Endothelial cell of umbilical vein (primary cell): ENCODE data around the gene CDH23. TPM values are rescaled to one million over a fixed set of nuclear protein-coding genes. Genes with fewer than 3 reads are reported as not detected.

Source experiments
- BruUV-seq: library from RNA; stranded (reverse); fragments of 400-500 nt; replicated peaks from 2 replicates; lab custom pipeline; 2021; lab: Mats Ljungman, UMichigan
- CTCF ChIA-PET: fragments of 300-600, 350-600 bp; sonication (Branson Sonifier 250); formaldehyde crosslinking; loops from one replicate; lab custom pipeline; 2021; ENCODE audit warnings: antibody characterized with exemption, inconsistent platforms; lab: Charles Lee
- POLR2A ChIA-PET: fragments of 300-600, 350-600 bp; sonication (Branson Sonifier 250); formaldehyde crosslinking; loops from one replicate; lab custom pipeline; 2021; ENCODE audit warnings: antibody characterized with exemption, inconsistent platforms; lab: Charles Lee
- DNase-seq: peaks from one replicate; pipeline ENCODE4 v3.0.0-alpha.2; 2011; ENCODE audit warnings: low read depth, low spot score
- FAIRE-seq: peaks from 2 replicates; lab custom pipeline; 2011; peaks lifted over from hg19 to GRCh38; lab: Jason Lieb, UNC
- H2AFZ ChIP-seq: 2 replicates; pipeline ENCODE4 v1.6.0; 2012; ENCODE audit warnings: low read depth, low read length, control low read depth, inconsistent platforms
- H3K27ac ChIP-seq: 2 replicates; pipeline ENCODE4 v1.5.1; 2011; ENCODE audit warnings: low read depth, mild to moderate bottlenecking, control low read depth, low read length, moderate library complexity; ENCODE audit not compliant: insufficient read depth
- H3K27me3 ChIP-seq, 2 experiments: 2 replicates each; pipeline versions ENCODE4 v1.6.0 to v1.6.1; 2011; ENCODE audit warnings: low read length in 2 of 2, mixed read lengths in 1 of 2; ENCODE audit not compliant: control insufficient read depth in 2 of 2, insufficient read depth in 2 of 2
- H3K36me3 ChIP-seq, 2 experiments: 2 replicates in 1 of 2; 3 replicates in 1 of 2; pipeline ENCODE4 v1.5.1; 2011; ENCODE audit warnings: low read length in 2 of 2, mild to moderate bottlenecking in 1 of 2, moderate library complexity in 1 of 2; ENCODE audit not compliant: control insufficient read depth in 2 of 2, insufficient read depth in 2 of 2; ENCODE audit errors: extremely low read depth in 1 of 2
- H3K4me1 ChIP-seq: 3 replicates; pipeline ENCODE4 v1.5.1; 2011; ENCODE audit warnings: mild to moderate bottlenecking, low read length; ENCODE audit not compliant: control insufficient read depth, insufficient read depth; ENCODE audit errors: extremely low read depth
- H3K4me2 ChIP-seq: 2 replicates; pipeline ENCODE4 v1.6.1; 2011; ENCODE audit warnings: low read length, control low read depth, mixed read lengths; ENCODE audit not compliant: insufficient read depth
- H3K4me3 ChIP-seq, 3 experiments: fragments of 200-600 bp in 1 of 3; sonication (generic), shearing (Covaris generic) in 1 of 3; replicated peaks in 1 of 3; 2 replicates each; pipeline ENCODE4 v1.5.1; 2011 to 2016; ENCODE audit warnings: control low read depth in 3 of 3, low read length in 3 of 3, mild to moderate bottlenecking in 2 of 3, inconsistent platforms in 1 of 3, low read depth in 1 of 3, moderate library complexity in 1 of 3; ENCODE audit not compliant: insufficient read depth in 1 of 3
- H3K79me2 ChIP-seq: 2 replicates; pipeline ENCODE4 v1.6.0; 2012; ENCODE audit warnings: low read length, inconsistent platforms; ENCODE audit not compliant: control insufficient read depth, insufficient read depth
- H3K9ac ChIP-seq: replicated peaks from 2 replicates; pipeline ENCODE3; 2011; ENCODE audit warnings: low read length, control low read depth; ENCODE audit not compliant: insufficient read depth; ENCODE audit errors: extremely low read depth
- H3K9me1 ChIP-seq: replicated peaks from 3 replicates; pipeline ENCODE4 v1.6.0; 2011; ENCODE audit warnings: mild to moderate bottlenecking, low read length; ENCODE audit not compliant: control insufficient read depth, insufficient read depth; ENCODE audit errors: extremely low read depth
- H3K9me3 ChIP-seq: replicated peaks from 2 replicates; pipeline ENCODE4 v1.5.1; 2012; ENCODE audit warnings: low read length, inconsistent platforms; ENCODE audit not compliant: control insufficient read depth, insufficient read depth
- H4K20me1 ChIP-seq: replicated peaks from 2 replicates; pipeline ENCODE3; 2011; ENCODE audit warnings: mild to moderate bottlenecking, low read length; ENCODE audit not compliant: control insufficient read depth, insufficient read depth; ENCODE audit errors: extremely low read depth
- CTCF ChIP-seq, 2 donors: IDR thresholded peaks; 1 replicate in 1 of 2; 2 replicates in 1 of 2; pipeline ENCODE4 v1.5.1; 2011; ENCODE audit warnings: low read length in 2 of 2, mild to moderate bottlenecking in 2 of 2, moderate library complexity in 2 of 2, control low read depth in 1 of 2, inconsistent platforms in 1 of 2, low read depth in 1 of 2; ENCODE audit not compliant: insufficient read depth in 1 of 2; ENCODE audit errors: extremely low read depth in 1 of 2
- EZH2 ChIP-seq: IDR thresholded peaks from 2 replicates; pipeline ENCODE4 v1.6.1; 2012; ENCODE audit warnings: borderline replicate concordance, low read depth, mild to moderate bottlenecking, moderate library complexity, low read length, inconsistent platforms; ENCODE audit not compliant: severe bottlenecking
- FOS ChIP-seq: IDR thresholded peaks from 2 replicates; pipeline ENCODE4 v1.6.1; 2011; ENCODE audit warnings: mild to moderate bottlenecking, low read length, moderate library complexity, borderline replicate concordance; ENCODE audit not compliant: insufficient read depth
- GATA2 ChIP-seq: IDR thresholded peaks from 2 replicates; pipeline ENCODE4 v1.7.0; 2011; ENCODE audit warnings: low read depth, mild to moderate bottlenecking, moderate library complexity, mixed read lengths, low read length; ENCODE audit not compliant: insufficient read length, insufficient read depth
- JUN ChIP-seq: IDR thresholded peaks from 2 replicates; pipeline ENCODE4 v1.6.1; 2011; ENCODE audit warnings: borderline replicate concordance, low read depth; ENCODE audit not compliant: insufficient read length, insufficient read depth
- MAX ChIP-seq: IDR thresholded peaks from 2 replicates; pipeline ENCODE4 v1.6.1; 2011; ENCODE audit not compliant: insufficient read depth, insufficient read length
- MYC ChIP-seq: IDR thresholded peaks from one replicate; pipeline ENCODE4 v1.6.1; 2011; ENCODE audit warnings: mild to moderate bottlenecking, low read depth, low read length
- POLR2A ChIP-seq: IDR thresholded peaks from 2 replicates; pipeline ENCODE4 v1.6.1; 2012; ENCODE audit warnings: low read depth, mild to moderate bottlenecking, control low read depth, low read length
- POLR2AphosphoS5 ChIP-seq: IDR thresholded peaks from 2 replicates; pipeline ENCODE4 v1.6.1; 2012; ENCODE audit warnings: low read depth, mild to moderate bottlenecking, control low read depth, low read length, moderate library complexity; ENCODE audit not compliant: insufficient read depth
- dilution Hi-C: fragments of 300-500 bp; cut with MboI; formaldehyde crosslinking; loops from one replicate; pipeline ENCODE4 v1.15.0; 2019; ENCODE audit warnings: low sequenced_read_pairs; ENCODE audit not compliant: extremely low pct_ligation_motif_present
- intact Hi-C: fragments of 100-400 bp; cut with micrococcal nuclease; formaldehyde crosslinking; loops from one replicate; pipeline ENCODE4 v1.10.0; 2022
- polyA plus RNA-seq, 4 experiments: library from polyadenylated mRNA; depleted of rRNA in 3 of 4; stranded (reverse) in 3 of 4; unstranded in 1 of 4; fragments of >200 nt; gene quantifications; 2 replicates each; pipeline versions ENCODE4 v1.2.1 to v1.2.3, GENCODE V29; 2011 to 2012; ENCODE audit warnings: missing spikeins in 1 of 4
- total RNA-seq: library from RNA; stranded (reverse); gene quantifications from 2 replicates; pipeline ENCODE4 v1.2.3, GENCODE V29; 2021

CDH23 gene
- total and polyA plus RNA-seq, 2 donors (not counting 3 experiments of a cell fraction or from before 2014, with no cell fraction given) = not detected

- H3K27ac ChIP-seq = no peak overlapping the region
- dilution Hi-C loops = no loop called here
- no peaks in the 10 kb centered on the region for H4K20me1 ChIP-seq
- ChIA-PET CTCF (no interaction called here), POLR2A (no interaction called here)
- no peaks in the 10 kb centered on the region for H3K9me1 ChIP-seq
- H3K4me3 ChIP-seq = no peak overlapping the region
- H3K27me3 ChIP-seq = no peaks in the 10 kb centered on the region
- H3K36me3 ChIP-seq = no peaks in the 10 kb centered on the region
- H2AFZ ChIP-seq = no peak overlapping the region
- H3K9ac ChIP-seq = no peak overlapping the region
- H3K9me3 ChIP-seq = no peaks in the 10 kb centered on the region
- no TSS peak for BruUV-seq
- TF ChIP-seq POLR2A (no peak), POLR2AphosphoS5 (no peak), GATA2 (no peak), FOS (no peak), EZH2 (no peak), MYC (no peak), MAX (no peak), JUN (no peak), CTCF (IDR thresholded peaks at IDR 0.05; ENCODE audit: extremely low read depth in 1 of 2, insufficient read depth in 1 of 2, low read depth in 1 of 2, low read length in 2 of 2) (no peak)
- intact Hi-C loops = no loop called here
- FAIRE-seq (no peak), DNase-seq (no peak)
- no peak overlapping the region for H3K4me2 ChIP-seq
- H3K79me2 ChIP-seq = no peaks in the 10 kb centered on the region
- H3K4me1 ChIP-seq = no peaks in the 10 kb centered on the region
These were observed 394.2 kb downstream of the CDH23 start for GRCh38 chr10:71790749-71791440.
